ENCODE measurements around the gene ABLIM3.

The ABLIM3 gene

GRCh38 chr5:149166591-149167100 is 25.4 kb downstream of the ABLIM3 start:
- Histone ChIP-seq H3K79me2 (ENCODE audit: insufficient read depth, low read depth) (no peaks in the 10 kb centered on the region), H3K4me2 (no peak overlapping the region), H3K9ac (no peak overlapping the region), H3K27me3 (ENCODE audit: insufficient read depth, low read depth) (no peaks in the 10 kb centered on the region), H3K4me1 (ENCODE audit: low read depth, poor library complexity, severe bottlenecking) (no peaks in the 10 kb centered on the region), H2AFZ (ENCODE audit: low read depth) (no peak overlapping the region), H3K27ac (no peak overlapping the region), H3K4me3 (IDR thresholded peaks at IDR 0.05; ENCODE audit: insufficient read depth, low read depth, low read length) (no peak overlapping the region), H4K20me1 (ENCODE audit: insufficient read depth) (no peaks in the 10 kb centered on the region), H3K36me3 (ENCODE audit: insufficient read depth) (no peaks in the 10 kb centered on the region)
- no peak for TF ChIP-seq CTCF (conservative IDR thresholded peaks at IDR 0.05; ENCODE audit: low read depth, low read length)

DNA sequence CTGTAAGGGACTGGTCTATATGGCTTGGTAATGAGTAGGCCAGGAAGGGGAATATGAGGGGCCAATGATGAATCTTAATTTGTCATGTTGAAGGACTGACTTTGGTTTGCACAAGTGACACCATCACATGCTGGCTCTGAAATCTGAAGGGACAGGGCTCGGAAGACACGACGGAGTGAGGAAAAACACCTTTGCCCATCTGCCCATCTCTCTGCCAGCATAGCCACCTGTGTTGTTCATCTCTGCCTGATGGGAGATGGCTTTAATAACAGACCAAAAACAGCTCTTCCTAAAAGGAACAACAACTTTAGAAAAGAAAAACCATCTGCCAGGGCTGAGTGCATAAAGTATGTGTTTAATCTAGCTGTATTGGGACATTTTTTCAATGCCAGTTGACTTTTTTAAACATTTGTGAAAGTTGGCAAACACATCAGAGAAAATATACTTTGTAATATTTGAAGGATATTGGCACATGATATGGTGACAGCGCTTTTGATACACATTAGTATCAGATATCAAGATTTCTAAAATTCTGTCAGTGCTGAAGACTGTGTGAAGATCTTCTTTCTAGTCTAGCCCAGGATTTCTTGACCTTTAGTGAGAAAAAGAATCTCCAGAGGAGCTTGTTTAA is 27.1 kb downstream of the ABLIM3 start:
- no peaks in the 10 kb centered on the region for H3K27me3 ChIP-seq (ENCODE audit: insufficient read depth, low read depth)
- H3K4me1 ChIP-seq (ENCODE audit: low read depth, poor library complexity, severe bottlenecking) = no peaks in the 10 kb centered on the region
- no peak for TF ChIP-seq CTCF (conservative IDR thresholded peaks at IDR 0.05; ENCODE audit: low read depth, low read length)
- no peak overlapping the region for H3K4me3 ChIP-seq (IDR thresholded peaks at IDR 0.05; ENCODE audit: insufficient read depth, low read depth, low read length)
- no peak overlapping the region for H3K27ac ChIP-seq
- H3K79me2 ChIP-seq (ENCODE audit: insufficient read depth, low read depth) = no peaks in the 10 kb centered on the region
- H3K9ac ChIP-seq = no peak overlapping the region
- no peak overlapping the region for H3K4me2 ChIP-seq
- no peaks in the 10 kb centered on the region for H3K36me3 ChIP-seq (ENCODE audit: insufficient read depth)
- H2AFZ ChIP-seq (ENCODE audit: low read depth) = no peak overlapping the region
- H4K20me1 ChIP-seq (ENCODE audit: insufficient read depth) = no peaks in the 10 kb centered on the region

- H3K9ac ChIP-seq = no peak overlapping the region
- no peak overlapping the region for H2AFZ ChIP-seq (ENCODE audit: low read depth)
- H3K36me3 ChIP-seq (ENCODE audit: insufficient read depth) = no peaks in the 10 kb centered on the region
- no peaks in the 10 kb centered on the region for H4K20me1 ChIP-seq (ENCODE audit: insufficient read depth)
- H3K79me2 ChIP-seq (ENCODE audit: insufficient read depth, low read depth) = no peaks in the 10 kb centered on the region
- H3K4me1 ChIP-seq (ENCODE audit: low read depth, poor library complexity, severe bottlenecking) = no peaks in the 10 kb centered on the region
- H3K27ac ChIP-seq = no peak overlapping the region
- no peak for TF ChIP-seq CTCF (conservative IDR thresholded peaks at IDR 0.05; ENCODE audit: low read depth, low read length)
- no peak overlapping the region for H3K4me2 ChIP-seq
- H3K4me3 ChIP-seq (IDR thresholded peaks at IDR 0.05; ENCODE audit: insufficient read depth, low read depth, low read length) = no peak overlapping the region
- H3K27me3 ChIP-seq (ENCODE audit: insufficient read depth, low read depth) = no peaks in the 10 kb centered on the region
These were observed 29.0 kb downstream of the ABLIM3 start for GRCh38 chr5:149170299-149170698.

- H3K4me1 ChIP-seq (ENCODE audit: low read depth, poor library complexity, severe bottlenecking) = no peaks in the 10 kb centered on the region
- no peaks in the 10 kb centered on the region for H4K20me1 ChIP-seq (ENCODE audit: insufficient read depth)
- H2AFZ ChIP-seq (ENCODE audit: low read depth) = no peak overlapping the region
- no peak overlapping the region for H3K9ac ChIP-seq
- no peak overlapping the region for H3K27ac ChIP-seq
- no peaks in the 10 kb centered on the region for H3K79me2 ChIP-seq (ENCODE audit: insufficient read depth, low read depth)
- no peaks in the 10 kb centered on the region for H3K27me3 ChIP-seq (ENCODE audit: insufficient read depth, low read depth)
- no peak for TF ChIP-seq CTCF (conservative IDR thresholded peaks at IDR 0.05; ENCODE audit: low read depth, low read length)
- no peak overlapping the region for H3K4me3 ChIP-seq (IDR thresholded peaks at IDR 0.05; ENCODE audit: insufficient read depth, low read depth, low read length)
- H3K4me2 ChIP-seq = no peak overlapping the region
- H3K36me3 ChIP-seq (ENCODE audit: insufficient read depth) = no peaks in the 10 kb centered on the region
These were observed 31.0 kb downstream of the ABLIM3 start for GRCh38 chr5:149172261-149172660.

Measured in KMS-11 (cell line).